Measurements from ENCODE around the gene ARG2.

ARG2 gene

GRCh38 chr14:67574156-67574555 is 45.6 kb upstream of the ARG2 start:
- DNase-seq (ENCODE audit: low read depth) = no peak
- H3K4me3 ChIP-seq (ENCODE audit: low read depth, low read length) = no peak overlapping the region
- no peak for TF ChIP-seq CTCF (IDR thresholded peaks at IDR 0.05; ENCODE audit: control insufficient read depth, extremely low read depth, insufficient read depth)

- DNase-seq (ENCODE audit: low read depth) = no peak
- no peak overlapping the region for H3K4me3 ChIP-seq (ENCODE audit: low read depth, low read length)
Observed at GRCh38 chr14:67574806-67575205, 44.9 kb upstream of the ARG2 start.

GRCh38 chr14:67575684-67576083 is 44.0 kb upstream of the ARG2 start:
- TF ChIP-seq CTCF (IDR thresholded peaks at IDR 0.05; ENCODE audit: control insufficient read depth, extremely low read depth, insufficient read depth) = no peak
- H3K4me3 ChIP-seq (ENCODE audit: low read depth, low read length) = no peak overlapping the region
- DNase-seq (ENCODE audit: low read depth) = no peak

More at GRCh38 chr14:67574806-67575205, 44.9 kb upstream of the ARG2 start:
- no peak for TF ChIP-seq CTCF (IDR thresholded peaks at IDR 0.05; ENCODE audit: control insufficient read depth, extremely low read depth, insufficient read depth)

GRCh38 chr14:67576216-67576955 is 43.3 kb upstream of the ARG2 start:
- no peak for TF ChIP-seq CTCF (IDR thresholded peaks at IDR 0.05; ENCODE audit: control insufficient read depth, extremely low read depth, insufficient read depth)
- no peak overlapping the region for H3K4me3 ChIP-seq (ENCODE audit: low read depth, low read length)
- DNase-seq (ENCODE audit: low read depth) = no peak

GRCh38 chr14:67577181-67577808 is 42.4 kb upstream of the ARG2 start:
- no peak for TF ChIP-seq CTCF (IDR thresholded peaks at IDR 0.05; ENCODE audit: control insufficient read depth, extremely low read depth, insufficient read depth)
- H3K4me3 ChIP-seq (ENCODE audit: low read depth, low read length) = no peak overlapping the region
- DNase-seq (ENCODE audit: low read depth) = no peak

GRCh38 chr14:67577909-67578749 is 41.6 kb upstream of the ARG2 start:
- no peak overlapping the region for H3K4me3 ChIP-seq (ENCODE audit: low read depth, low read length)
- no peak for TF ChIP-seq CTCF (IDR thresholded peaks at IDR 0.05; ENCODE audit: control insufficient read depth, extremely low read depth, insufficient read depth)
- no peak for DNase-seq (ENCODE audit: low read depth)

All from LNCaP clone FGC (cell line).